GM18499 (cell line): ENCODE data around the gene SLC35A2.

ENCODE experiments used
- ATAC-seq: cut with Tn5 transposase; IDR thresholded peaks from one replicate; pipeline ENCODE4 v1.9.1; 2021; ENCODE audit warnings: moderate number of reproducible peaks; ENCODE audit not compliant: insufficient read depth, unreplicated experiment

Gene SLC35A2

GRCh38 chrX:48911412-48912182 lies at the start of gene SLC35A2:
SLC35A2 (minus strand) TSS chrX:48911646; CDS start chrX:48911636, 10 bp downstream.
- no peak for ATAC-seq

GRCh38 chrX:48960291-48960690 lies 48.8 kb upstream of the SLC35A2 start:
- ATAC-seq, result no peak

- ATAC-seq, result no peak
These were observed 47.2 kb upstream of the SLC35A2 start for GRCh38 chrX:48958635-48959094.

GRCh38 chrX:48957827-48958634 lies 46.6 kb upstream of the SLC35A2 start:
- peak; percentile 63 for ATAC-seq

GRCh38 chrX:48957477-48957826 lies 46.0 kb upstream of the SLC35A2 start, which contains the start of gene OTUD5:
OTUD5 (minus strand) TSS chrX:48957607; CDS start chrX:48957570, 37 bp downstream.
- no peak for ATAC-seq

GRCh38 chrX:48956728-48957414 lies 45.4 kb upstream of the SLC35A2 start:
- ATAC-seq, result no peak

GRCh38 chrX:48948589-48948988 lies 37.1 kb upstream of the SLC35A2 start:
- no peak for ATAC-seq

GRCh38 chrX:48945517-48946348 lies 34.3 kb upstream of the SLC35A2 start:
- no peak for ATAC-seq

GRCh38 chrX:48942895-48943294 lies 31.4 kb upstream of the SLC35A2 start:
- no peak for ATAC-seq

GRCh38 chrX:48940404-48940955 lies 29.0 kb upstream of the SLC35A2 start:
- ATAC-seq, result no peak

- ATAC-seq, result no peak
These were observed 28.2 kb upstream of the SLC35A2 start for GRCh38 chrX:48939524-48940228.

- peak; percentile 40 for ATAC-seq
These were observed 27.4 kb upstream of the SLC35A2 start for GRCh38 chrX:48938721-48939425.

GRCh38 chrX:48937054-48937907 lies 25.8 kb upstream of the SLC35A2 start:
- peak; percentile 28 for ATAC-seq

GRCh38 chrX:48936429-48937053 lies 25.1 kb upstream of the SLC35A2 start:
- ATAC-seq, result no peak

- ATAC-seq, result no peak
These were observed 23.8 kb upstream of the SLC35A2 start for GRCh38 chrX:48935301-48935670.

GRCh38 chrX:48934581-48935300 lies 23.3 kb upstream of the SLC35A2 start:
- ATAC-seq, result no peak
